Activated CD4-positive, alpha-beta T cell treated with anti-CD3 and anti-CD28 coated beads, Interleukin-2, amount 50 U/mL, for 24 hours (primary cell): Measurements from ENCODE around the gene CUBN.

Experiments used
- DNase-seq, 2 donors: peaks; one replicate each; pipeline ENCODE4 v3.0.0-alpha.2; 2020; ENCODE audit warnings: low read depth in 1 of 2, low spot score in 1 of 2

Gene CUBN

GRCh38 chr10:16884497-16884896, 245.1 kb downstream of the CUBN start:
- no peak for DNase-seq

GRCh38 chr10:16883084-16883483, 246.5 kb downstream of the CUBN start:
- DNase-seq = no peak

- no peak for DNase-seq
Measured at GRCh38 chr10:16870331-16870730, 259.3 kb downstream of the CUBN start.

DNA sequence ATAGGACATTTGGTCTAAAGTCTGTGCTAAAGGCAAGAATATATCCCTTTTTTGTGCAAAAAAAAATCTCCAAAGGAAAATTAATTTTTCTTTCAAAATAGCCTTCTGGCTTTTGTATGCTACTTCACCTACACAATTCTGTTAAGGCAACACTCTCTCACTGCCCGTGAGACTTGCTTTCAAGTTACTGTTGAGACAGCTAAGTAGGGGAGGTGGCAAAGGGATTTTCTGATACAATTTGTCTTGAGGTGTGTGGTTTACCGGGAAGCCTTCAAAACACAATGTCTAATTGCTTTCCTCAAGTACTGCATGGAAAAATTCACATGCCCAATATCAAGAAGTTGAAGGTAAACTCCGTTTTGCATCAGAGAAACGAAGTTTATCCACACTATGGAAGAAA, 261.6 kb downstream of the CUBN start:
- no peak for DNase-seq

DNA sequence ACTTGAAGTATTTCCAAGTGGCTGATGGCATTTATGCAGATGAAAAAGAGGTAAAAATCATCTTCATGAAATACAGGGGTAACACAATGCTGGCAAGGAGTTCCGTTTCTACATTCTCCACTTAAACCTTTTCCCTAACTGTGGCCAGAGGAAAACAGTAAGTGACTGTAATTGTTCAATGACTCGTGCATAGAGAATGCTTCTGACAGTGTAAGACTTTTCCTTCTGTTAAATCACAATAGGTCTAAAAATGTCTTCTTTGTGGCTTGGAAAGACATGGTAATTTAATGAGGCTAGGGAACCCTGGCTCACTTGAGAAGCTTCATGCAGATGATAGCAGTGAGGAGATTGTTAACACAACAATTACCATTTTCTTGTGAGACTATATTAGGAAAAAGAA, 262.1 kb downstream of the CUBN start:
- no peak for DNase-seq

DNA sequence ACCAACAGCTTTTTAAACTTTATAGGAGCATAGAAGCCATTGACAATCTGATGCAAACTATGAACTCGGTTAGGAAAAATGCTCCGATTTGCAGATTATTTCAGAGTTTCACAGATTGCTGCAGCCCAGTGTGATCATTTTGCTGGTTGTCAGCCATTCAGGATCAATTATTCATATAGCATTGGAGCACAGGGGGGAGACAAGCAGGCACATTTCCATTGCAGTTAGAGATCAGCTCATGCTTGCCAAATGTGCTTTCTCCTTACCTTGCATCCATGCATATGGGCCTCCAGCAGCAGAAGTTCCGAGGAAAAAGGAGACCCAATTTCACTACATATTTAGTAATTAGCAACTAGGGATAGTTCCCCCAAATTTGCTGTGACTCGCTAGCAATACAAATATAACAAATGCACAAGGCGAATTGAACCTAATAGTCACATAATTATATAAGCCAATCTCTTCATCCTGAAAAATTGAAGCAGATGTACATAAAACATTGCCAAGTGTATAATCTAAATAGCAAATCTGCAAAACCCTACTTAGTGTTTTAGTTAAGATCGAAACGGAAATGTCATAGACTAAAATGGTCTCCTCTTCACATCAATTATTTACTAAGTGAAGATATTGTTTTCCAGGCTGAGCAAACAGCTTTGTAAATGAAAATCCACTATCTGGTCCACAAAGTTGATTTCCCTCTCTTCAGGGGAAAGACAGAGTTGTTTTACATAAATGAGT, 262.9 kb downstream of the CUBN start:
- DNase-seq = no peak

DNA sequence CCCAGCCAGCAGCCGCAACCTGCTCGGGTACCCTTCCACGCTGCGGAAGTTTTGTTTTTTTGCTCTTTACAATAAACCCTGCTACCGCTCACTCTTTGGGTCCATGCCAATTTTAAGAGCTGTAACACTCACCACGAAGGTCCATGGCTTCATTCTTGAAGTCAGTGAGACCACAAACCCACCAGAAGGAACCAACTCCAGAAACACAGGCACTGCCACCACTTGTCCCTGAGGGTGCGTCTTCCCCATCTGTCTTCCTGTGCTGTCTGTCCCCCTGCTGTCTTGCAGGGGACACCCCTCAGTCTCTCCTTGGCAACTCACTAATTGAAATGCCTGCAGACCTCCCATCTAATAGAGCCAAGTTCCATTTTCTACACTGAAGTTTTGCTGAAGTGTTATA, 263.8 kb downstream of the CUBN start:
- no peak for DNase-seq

- DNase-seq = no peak
Measured at GRCh38 chr10:16863766-16864165, 265.8 kb downstream of the CUBN start.

GRCh38 chr10:16857419-16857818, 272.2 kb downstream of the CUBN start:
- no peak for DNase-seq

DNA sequence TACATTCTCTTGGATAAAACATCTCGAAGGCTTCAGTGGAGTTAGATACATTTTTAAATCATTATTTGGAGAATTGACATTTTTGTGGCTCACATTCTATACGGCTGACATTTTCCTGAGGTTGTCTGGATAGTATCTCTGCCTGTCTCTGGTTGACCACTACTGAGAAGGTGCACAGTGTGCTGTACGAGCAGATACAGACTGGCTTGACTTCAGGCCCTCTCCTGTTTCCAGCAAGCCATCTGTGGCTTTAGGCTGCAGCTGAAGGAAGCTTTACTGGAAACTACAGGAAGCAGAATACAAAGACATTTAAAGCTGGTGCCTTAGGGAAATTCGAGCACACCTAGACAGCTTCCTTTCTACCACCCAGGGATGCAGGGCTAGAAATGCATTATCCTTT, 273.0 kb downstream of the CUBN start:
- no peak for DNase-seq

DNA sequence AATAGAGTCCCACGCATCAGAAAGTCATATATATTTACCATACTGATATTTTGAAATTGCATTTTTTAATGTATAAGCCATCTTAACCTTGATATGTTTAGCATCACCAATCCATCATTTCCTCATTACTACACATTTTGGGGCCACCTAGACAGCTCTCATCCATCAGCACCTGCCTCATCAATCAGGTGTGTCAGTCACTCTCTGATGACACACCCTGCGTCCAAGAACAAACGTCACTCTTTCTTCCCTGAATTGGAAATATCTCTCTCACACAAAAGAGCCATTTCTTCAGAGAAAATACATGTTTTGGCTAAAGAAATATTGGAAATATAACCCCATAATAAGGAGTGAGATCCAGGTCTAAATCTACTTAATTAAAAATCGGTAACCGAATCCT, 273.5 kb downstream of the CUBN start:
- no peak for DNase-seq

DNA sequence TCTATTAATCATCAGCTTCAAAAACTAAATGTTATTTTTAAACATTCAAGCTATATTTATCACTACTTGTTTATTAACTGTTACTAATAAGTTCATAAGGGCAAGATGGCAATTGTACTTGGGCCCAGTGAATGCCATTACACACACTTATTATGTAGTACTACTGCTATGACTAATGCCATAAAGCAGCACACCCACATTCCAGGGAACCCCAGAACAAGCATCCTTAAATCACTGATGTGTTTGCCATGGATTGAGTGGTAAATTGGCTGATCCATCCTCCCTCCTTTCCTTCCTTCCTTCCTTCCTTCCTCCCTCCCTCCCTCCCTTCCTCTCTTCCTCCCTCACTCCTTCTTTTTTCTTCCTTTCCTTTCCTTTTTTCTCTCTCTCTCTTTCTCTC, 275.0 kb downstream of the CUBN start:
- DNase-seq = no peak

DNA sequence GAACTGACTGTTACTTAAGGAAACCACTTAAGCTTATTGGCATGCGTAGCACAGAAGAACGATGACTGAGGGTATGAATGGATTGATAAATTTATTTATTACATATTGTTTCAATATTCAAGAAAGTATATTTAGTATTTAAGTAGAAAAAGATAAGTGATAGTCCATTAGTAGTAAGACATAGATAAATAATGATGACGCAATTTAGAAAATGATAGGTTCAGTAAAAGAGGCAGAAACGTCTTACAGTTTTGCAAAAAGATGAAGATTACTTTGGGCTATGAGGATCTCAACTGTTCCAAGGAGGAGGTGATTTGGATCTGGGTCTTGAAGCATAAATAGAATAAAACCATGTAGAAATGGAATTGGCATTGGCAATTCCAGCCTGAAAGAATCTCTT, 275.8 kb downstream of the CUBN start:
- no peak for DNase-seq

DNA sequence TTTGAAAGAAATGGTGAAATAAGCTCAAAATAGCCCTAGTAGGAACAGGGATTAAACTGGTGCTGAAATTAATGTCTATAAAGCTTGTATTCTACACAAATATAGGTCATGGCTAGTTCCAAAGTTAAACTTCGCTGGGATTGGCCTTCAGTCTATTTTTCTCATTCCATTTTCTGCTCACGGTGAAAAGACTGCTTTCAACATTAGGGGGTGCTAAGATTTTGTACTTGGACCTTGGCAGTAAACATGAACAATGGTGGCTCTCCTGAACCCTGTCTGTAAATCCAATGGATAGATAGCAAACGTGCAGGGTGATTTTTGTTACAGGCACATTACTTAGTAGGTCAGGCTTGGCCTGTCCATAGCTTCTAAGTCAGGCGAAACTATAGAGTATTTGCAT, 276.4 kb downstream of the CUBN start:
- DNase-seq = no peak

DNA sequence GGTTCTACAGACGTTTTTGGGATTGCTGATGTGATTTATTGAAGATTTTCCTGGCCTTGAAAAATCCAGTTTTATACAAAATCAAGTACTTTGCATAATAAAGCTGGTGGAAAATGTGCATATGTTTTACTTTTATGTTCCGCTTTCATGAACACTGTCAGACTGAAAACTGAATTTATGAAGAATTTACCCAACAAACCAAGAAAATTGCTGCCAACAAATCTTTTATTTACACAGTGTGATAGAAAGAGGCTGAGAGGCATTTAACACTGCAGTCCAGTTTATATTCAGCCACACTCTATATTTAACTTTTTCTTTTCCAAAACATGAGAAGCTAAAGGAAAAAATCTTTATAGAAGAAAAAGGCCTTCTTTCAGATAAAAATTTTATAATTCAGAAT, 277.0 kb downstream of the CUBN start:
- DNase-seq = no peak

DNA sequence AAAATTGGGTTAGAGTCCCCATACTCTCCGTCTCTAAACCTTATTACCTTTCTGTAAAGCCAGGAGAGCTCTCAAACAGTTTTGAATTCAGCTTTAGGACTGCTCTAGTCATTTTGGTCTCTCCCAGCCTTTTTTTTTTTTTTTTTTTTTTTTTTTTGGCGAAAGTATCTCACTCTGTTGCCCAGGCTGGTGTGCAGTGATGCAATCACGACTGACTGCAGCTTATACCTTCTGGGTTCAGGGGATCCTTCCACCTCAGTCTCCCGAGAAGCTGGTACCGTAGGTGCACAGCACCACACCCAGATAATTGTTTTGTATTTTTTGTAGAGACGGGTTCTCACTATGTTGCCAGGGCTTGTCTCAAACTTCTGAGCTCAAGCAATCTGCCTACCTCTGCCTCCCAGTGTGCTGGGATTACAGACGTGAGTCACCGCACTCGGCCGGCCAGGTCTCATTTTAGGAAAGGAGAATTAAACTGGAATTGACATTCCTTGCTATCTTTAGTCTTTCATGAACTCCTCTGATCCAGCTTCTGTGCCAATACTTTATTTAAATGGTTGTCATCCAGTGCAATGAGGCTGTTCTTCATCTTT, 281.0 kb downstream of the CUBN start:
- DNase-seq = no peak

- DNase-seq = no peak
Measured at GRCh38 chr10:16847644-16848043, 282.0 kb downstream of the CUBN start.

DNA sequence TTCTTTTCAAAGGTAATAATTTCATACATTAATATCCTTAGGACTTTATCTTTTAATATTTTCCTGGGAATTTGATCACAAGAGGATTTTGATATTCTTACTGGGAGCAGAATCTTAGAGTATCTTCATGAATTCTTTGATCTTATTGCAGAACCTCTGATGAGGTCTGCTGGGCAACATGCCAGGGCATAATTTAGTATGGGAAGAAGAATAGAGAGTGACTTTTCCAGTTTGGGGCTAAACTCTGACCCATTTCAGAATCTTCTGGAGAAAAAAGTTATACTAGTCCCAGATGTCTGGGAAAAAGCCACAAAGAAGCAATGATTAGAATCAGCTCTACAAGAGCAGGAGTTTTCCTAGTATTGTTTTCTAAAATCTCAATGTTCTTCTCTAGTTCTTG, 284.4 kb downstream of the CUBN start:
- DNase-seq = no peak

DNA sequence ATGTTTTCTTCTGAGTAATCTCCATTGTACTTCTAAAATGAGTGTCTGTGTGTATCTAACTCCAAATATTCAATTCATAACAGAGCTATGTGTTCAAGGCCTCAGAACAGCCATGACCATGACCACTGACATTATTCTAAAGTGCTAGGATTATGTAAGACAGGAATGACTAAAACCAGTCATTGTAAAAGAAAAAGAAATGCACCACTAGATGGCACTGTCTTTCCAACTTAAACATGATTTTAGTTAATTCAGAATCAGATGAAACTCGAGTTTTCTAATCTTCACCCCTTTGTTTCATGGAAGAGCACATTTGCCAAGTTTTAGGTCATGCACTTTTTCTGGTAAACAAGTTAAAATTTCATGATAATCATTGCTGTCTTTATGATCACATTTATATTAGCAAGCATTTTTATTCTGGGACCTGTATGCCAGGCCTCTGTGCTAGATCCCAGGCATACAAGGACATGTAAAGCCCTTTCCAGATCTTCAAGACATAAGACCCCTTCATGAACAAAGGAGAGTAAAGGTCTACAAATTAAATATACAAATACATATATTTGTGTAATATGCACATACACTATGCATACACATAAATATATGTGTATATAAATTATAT, 286.2 kb downstream of the CUBN start:
- peak in 1 of 2 donors; percentile 49 for DNase-seq

GRCh38 chr10:16835228-16835627, 294.4 kb downstream of the CUBN start:
- peak in 1 of 2 donors; percentile 16 for DNase-seq

- no peak for DNase-seq
Measured at GRCh38 chr10:16832351-16833080, 297.1 kb downstream of the CUBN start.

DNA sequence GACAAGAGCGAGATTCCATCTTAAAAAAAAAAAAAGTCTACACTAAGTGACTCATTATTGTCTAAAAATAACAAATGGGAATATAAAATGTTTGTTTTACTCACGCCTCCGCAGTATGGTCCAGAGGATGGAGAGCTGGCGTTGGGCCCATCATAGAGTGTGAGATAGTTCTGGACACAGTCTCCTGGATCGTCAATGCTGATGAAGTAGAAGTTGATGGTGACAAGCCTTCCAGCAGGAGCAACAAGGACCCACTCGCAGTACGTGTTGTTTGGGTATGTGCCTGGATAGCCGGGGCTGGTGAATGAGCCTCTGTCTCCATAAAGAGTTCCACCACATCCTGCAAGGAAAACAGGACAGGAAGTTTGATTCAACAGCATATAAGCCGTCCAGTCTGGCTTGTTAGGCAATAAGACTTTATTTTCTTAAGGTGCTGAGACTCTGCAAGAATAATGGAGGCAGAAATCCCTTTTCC, 300.9 kb downstream of the CUBN start:
- DNase-seq = no peak
